Left renal pelvis (tissue), 4 donors: ENCODE measurements around the gene ECHS1. TPM values are rescaled to one million over a fixed set of nuclear protein-coding genes. Genes with fewer than 3 reads are reported as not detected.

Experiments used
- DNase-seq, 4 donors: peaks; one replicate each; pipeline ENCODE4 v3.0.0-alpha.2; 2013; ENCODE audit warnings: low read depth in 4 of 4, low spot score in 3 of 4
- polyA plus RNA-seq, 4 donors: library from polyadenylated mRNA; unstranded; fragments of 120-200 nt; gene quantifications; one replicate each; pipeline ENCODE4 v1.2.1, GENCODE V29; 2013; ENCODE audit not compliant: insufficient read length in 4 of 4

The ECHS1 gene
- polyA plus RNA-seq, 4 donors: 63.5 to 150 (median 134) TPM

GRCh38 chr10:133347710-133348517 lies 25.2 kb downstream of the ECHS1 start:
- no peak for DNase-seq

- no peak for DNase-seq
Observed at GRCh38 chr10:133346413-133346812, 26.7 kb downstream of the ECHS1 start.

GRCh38 chr10:133344236-133344635 lies 28.9 kb downstream of the ECHS1 start:
- no peak for DNase-seq

GRCh38 chr10:133343558-133343957 lies 29.6 kb downstream of the ECHS1 start:
- no peak for DNase-seq

- no peak for DNase-seq
Observed at GRCh38 chr10:133342942-133343341, 30.2 kb downstream of the ECHS1 start.

- DNase-seq: no peak
Observed at GRCh38 chr10:133341983-133342382, 31.2 kb downstream of the ECHS1 start.

GRCh38 chr10:133339708-133340380 lies 33.3 kb downstream of the ECHS1 start:
- DNase-seq: no peak

- no peak for DNase-seq
Observed at GRCh38 chr10:133338080-133339071, 34.8 kb downstream of the ECHS1 start.

- no peak for DNase-seq
Observed at GRCh38 chr10:133337370-133337725, 35.8 kb downstream of the ECHS1 start.

GRCh38 chr10:133336577-133337369 lies 36.4 kb downstream of the ECHS1 start, which contains the start of gene CALY:
Gene CALY, minus strand, starts transcription at chr10:133336896. Its CDS starts 7,907 bp downstream, at chr10:133328989.
- DNase-seq: no peak

- DNase-seq: no peak
Observed at GRCh38 chr10:133336118-133336576, 37.0 kb downstream of the ECHS1 start.

- DNase-seq: no peak
Observed at GRCh38 chr10:133335246-133336117, 37.7 kb downstream of the ECHS1 start.

- DNase-seq: no peak
Observed at GRCh38 chr10:133334503-133335245, 38.5 kb downstream of the ECHS1 start.

- DNase-seq: no peak
Observed at GRCh38 chr10:133332936-133333699, 40.0 kb downstream of the ECHS1 start.

GRCh38 chr10:133329491-133330202 lies 43.5 kb downstream of the ECHS1 start:
- DNase-seq: peak in 2 of 4 donors; percentile 69 to 72

- DNase-seq: no peak
Observed at GRCh38 chr10:133328358-133329343, 44.5 kb downstream of the ECHS1 start.
